GM12878 (cell line): ENCODE measurements around the gene ACAP1.

Experiments used
- KAT2A ChIP-seq: conservative IDR thresholded peaks from 2 replicates; pipeline ENCODE4 v1.6.1; 2011; ENCODE audit warnings: low read depth, low read length; ENCODE audit not compliant: control insufficient read depth
- REST ChIP-seq: IDR thresholded peaks from 2 replicates; pipeline ENCODE4 v1.6.1; 2012; ENCODE audit warnings: mild to moderate bottlenecking, low read depth, low read length
- ZNF384 ChIP-seq: IDR thresholded peaks from 2 replicates; pipeline ENCODE4 v1.6.1; 2012; ENCODE audit warnings: low read depth, mild to moderate bottlenecking, low read length, improper control_type of control experiment, borderline replicate concordance
- TF ChIP-seq, protein P1 (sequence below), 3 experiments: IDR thresholded peaks in 2 of 3; conservative IDR thresholded peaks in 1 of 3; 2 replicates each; pipeline ENCODE4 v1.5.1; 2011; ENCODE audit warnings: low read depth in 3 of 3, low read length in 3 of 3, mild to moderate bottlenecking in 3 of 3, control low read depth in 2 of 3, moderate library complexity in 2 of 3, inconsistent platforms in 1 of 3, mixed read lengths in 1 of 3; ENCODE audit not compliant: control insufficient read depth in 2 of 3, insufficient read depth in 1 of 3; ENCODE audit errors: extremely low read depth in 1 of 3

DNA sequence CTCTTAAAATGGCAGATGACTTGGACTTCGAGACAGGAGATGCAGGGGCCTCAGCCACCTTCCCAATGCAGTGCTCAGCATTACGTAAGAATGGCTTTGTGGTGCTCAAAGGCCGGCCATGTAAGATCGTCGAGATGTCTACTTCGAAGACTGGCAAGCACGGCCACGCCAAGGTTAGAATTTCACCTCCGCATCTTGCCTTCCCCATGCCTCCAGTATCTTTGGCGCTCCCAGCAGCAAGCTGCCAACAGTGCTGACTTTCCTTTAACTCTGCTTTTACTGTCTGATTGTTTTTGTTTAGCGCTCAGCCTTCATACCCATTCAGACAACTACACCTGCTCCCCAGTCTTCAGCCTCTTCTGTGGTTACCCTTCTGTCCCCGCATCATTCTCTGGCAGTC, 26.7 kb upstream of the ACAP1 start:
- TF ChIP-seq, protein P1, sequence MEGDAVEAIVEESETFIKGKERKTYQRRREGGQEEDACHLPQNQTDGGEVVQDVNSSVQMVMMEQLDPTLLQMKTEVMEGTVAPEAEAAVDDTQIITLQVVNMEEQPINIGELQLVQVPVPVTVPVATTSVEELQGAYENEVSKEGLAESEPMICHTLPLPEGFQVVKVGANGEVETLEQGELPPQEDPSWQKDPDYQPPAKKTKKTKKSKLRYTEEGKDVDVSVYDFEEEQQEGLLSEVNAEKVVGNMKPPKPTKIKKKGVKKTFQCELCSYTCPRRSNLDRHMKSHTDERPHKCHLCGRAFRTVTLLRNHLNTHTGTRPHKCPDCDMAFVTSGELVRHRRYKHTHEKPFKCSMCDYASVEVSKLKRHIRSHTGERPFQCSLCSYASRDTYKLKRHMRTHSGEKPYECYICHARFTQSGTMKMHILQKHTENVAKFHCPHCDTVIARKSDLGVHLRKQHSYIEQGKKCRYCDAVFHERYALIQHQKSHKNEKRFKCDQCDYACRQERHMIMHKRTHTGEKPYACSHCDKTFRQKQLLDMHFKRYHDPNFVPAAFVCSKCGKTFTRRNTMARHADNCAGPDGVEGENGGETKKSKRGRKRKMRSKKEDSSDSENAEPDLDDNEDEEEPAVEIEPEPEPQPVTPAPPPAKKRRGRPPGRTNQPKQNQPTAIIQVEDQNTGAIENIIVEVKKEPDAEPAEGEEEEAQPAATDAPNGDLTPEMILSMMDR (IDR thresholded peaks at IDR 0.05 in 2 of 3, conservative IDR thresholded peaks at IDR 0.05 in 1 of 3; ENCODE audit: control insufficient read depth in 2 of 3, extremely low read depth in 1 of 3, insufficient read depth in 1 of 3, low read depth in 3 of 3, low read length in 3 of 3), result no peak
- TF ChIP-seq ZNF384 (no peak), KAT2A (no peak), REST (no peak)
